ENCODE data around the gene GAA.

GRCh38 chr17:80067393-80067986, 33.9 kb upstream of the GAA start:
- no peak for TF ChIP-seq CTCF (IDR thresholded peaks at IDR 0.05; ENCODE audit: low read length)
- no peak for TF ChIP-seq EZH2 (IDR thresholded peaks at IDR 0.05; ENCODE audit: borderline replicate concordance, low read length)

Measured in OCI-LY1 (cell line).